Psoas muscle (tissue), 8 donors: Measurements from ENCODE around the gene SPAG9. TPM values are rescaled to one million over a fixed set of nuclear protein-coding genes. Genes with fewer than 3 reads are reported as not detected.
A peak's percentile ranks its signal among the peaks of the same experiment; 100 is the strongest.

Experiments used
- ATAC-seq, 4 donors: fragments of 200-7000 bp; cut with Tn5 transposase; one replicate each; pipeline ENCODE4 v1.9.1; 2020; ENCODE audit warnings: moderate library complexity in 3 of 4, mild to moderate bottlenecking in 2 of 4
- DNase-seq, 2 donors: peaks; one replicate each; pipeline ENCODE4 v3.0.0-alpha.2; 2020
- H3K27ac ChIP-seq: fragments of 200-600 bp; one replicate; pipeline ENCODE4 v1.8.0; 2022
- H3K27me3 ChIP-seq, 3 donors: fragments of 200-600 bp in 1 of 3; one replicate each; pipeline versions ENCODE4 v1.6.1 to v1.8.0; 2013 to 2022; ENCODE audit warnings: low read length in 2 of 3, mild to moderate bottlenecking in 2 of 3, moderate library complexity in 1 of 3; ENCODE audit not compliant: insufficient read depth in 3 of 3
- H3K36me3 ChIP-seq, 2 donors: fragments of 200-600 bp in 1 of 2; one replicate each; pipeline versions ENCODE4 v1.6.1 to v1.8.0; 2013 to 2022; ENCODE audit warnings: low read depth in 1 of 2, mild to moderate bottlenecking in 1 of 2, moderate library complexity in 1 of 2; ENCODE audit not compliant: insufficient read depth in 1 of 2
- H3K4me1 ChIP-seq: fragments of 200-600 bp; one replicate; pipeline ENCODE4 v1.8.0; 2022
- H3K4me3 ChIP-seq: fragments of 200-600 bp; one replicate; pipeline ENCODE4 v1.8.0; 2022; ENCODE audit warnings: mild to moderate bottlenecking
- H3K9me3 ChIP-seq: fragments of 200-600 bp; one replicate; pipeline ENCODE4 v1.8.0; 2022
- WGBS, 3 donors: extraction: QIAGEN DNeasy Blood & Tissue Kit; methylation state at CpG; one replicate each; pipeline versions ENCODE4 v1.1.6 to v1.1.7; 2013; 5-methylcytosine and 5-hydroxymethylcytosine counted together
- intact Hi-C, 2 donors: fragments of 100-400 bp; cut with DNase I; formaldehyde crosslinking; loops; one replicate each; pipeline versions ENCODE4 v1.11.0 to v1.14.2; 2022
- polyA plus RNA-seq, 3 donors: library from polyadenylated mRNA; stranded (reverse); fragments of 200-250 nt; gene quantifications; one replicate each; pipeline ENCODE4 v1.2.3, GENCODE V29; 2013
- total RNA-seq, 4 donors: library from RNA; stranded (reverse); fragmentation: NEBNext Ultra II Directional in 2 of 4; extraction: Animal tissue kit (Norgen Biotek cat#: 25700) in 2 of 4; gene quantifications; one replicate each; pipeline versions ENCODE4 v1.2.1 to v1.2.4, GENCODE V29; 2021 to 2023
- TF ChIP-seq, protein P1 (sequence below): fragments of 200-600 bp; IDR thresholded peaks from one replicate; pipeline ENCODE4 v1.8.0; 2022; ENCODE audit warnings: antibody characterized with exemption
- donor health status: healthy with polysubstance abuse.
- donor health status: DM: no; HTN: no; CAD: no; lungs with moderate emphysema.
- donor health status: Bipolar disorder and iron deficiency.
- donor health status: healthy.
- donor health status: DM: yes; HTN: yes; CAD: no.
- donor health status: DM: no; HTN: no; CAD: no.
- donor health status: DM: no; HTN: no; CAD: no.
- donor health status: DM: yes; HTN: yes; CAD: no.

The SPAG9 gene
- total and polyA plus RNA-seq, 7 donors, result 34.8 to 133 (median 92.1) TPM

DNA sequence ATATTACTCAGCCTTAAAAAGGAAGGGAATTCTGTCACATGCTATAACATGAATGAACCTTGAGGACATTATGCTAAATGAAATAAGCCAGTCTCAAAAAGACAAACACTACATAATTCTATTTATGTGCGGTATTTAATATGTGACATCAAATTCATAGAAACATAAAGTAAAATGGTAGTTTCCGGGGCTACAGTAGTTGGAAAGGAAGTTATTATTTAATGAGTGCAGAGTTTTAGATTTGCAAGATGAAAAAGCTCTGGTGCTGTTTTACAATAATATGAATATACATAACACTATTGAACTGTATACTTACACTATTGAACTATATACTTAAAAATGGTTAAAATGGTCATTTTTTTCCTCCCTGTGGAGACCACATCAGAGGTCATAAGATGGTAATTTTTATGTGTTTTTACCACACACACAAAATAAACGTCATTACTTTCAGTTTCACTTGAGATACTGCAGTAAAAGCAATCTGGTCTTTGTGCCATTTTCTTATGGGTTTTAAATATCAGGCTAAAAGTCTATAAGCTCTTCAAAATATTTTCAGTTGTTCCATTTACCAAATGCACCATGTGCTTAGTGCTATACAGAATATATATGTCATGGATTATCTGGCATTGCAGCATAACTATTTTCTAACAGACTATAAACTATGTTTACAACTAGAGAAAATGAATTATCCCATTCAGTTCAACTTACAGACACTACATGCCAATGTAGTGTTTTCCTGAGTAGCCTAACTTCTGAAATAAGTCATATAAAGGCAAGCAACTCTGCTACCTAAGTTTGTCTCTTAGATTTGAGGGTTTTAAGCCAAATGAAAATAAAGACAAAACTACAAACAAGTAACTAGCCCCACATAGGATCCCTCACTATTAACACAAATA lies 90.9 kb downstream of the SPAG9 start:
- DNase-seq, result no peak
- Histone ChIP-seq H3K4me1 (peaks cover 3% of the 10 kb centered on the region), H3K4me3 (peak overlapping the region; percentile 23), H3K27ac (peak overlapping the region; percentile 37), H3K27me3 (no peaks in the 10 kb centered on the region), H3K9me3 (no peaks in the 10 kb centered on the region), H3K36me3 (peaks cover 4 to 28% of the 10 kb centered on the region in 2 donors)
- WGBS, 3 donors, result 51 to 52% (median 51%) methylated on average over 3 of the region's 3 CpGs
- TF ChIP-seq, protein P1, sequence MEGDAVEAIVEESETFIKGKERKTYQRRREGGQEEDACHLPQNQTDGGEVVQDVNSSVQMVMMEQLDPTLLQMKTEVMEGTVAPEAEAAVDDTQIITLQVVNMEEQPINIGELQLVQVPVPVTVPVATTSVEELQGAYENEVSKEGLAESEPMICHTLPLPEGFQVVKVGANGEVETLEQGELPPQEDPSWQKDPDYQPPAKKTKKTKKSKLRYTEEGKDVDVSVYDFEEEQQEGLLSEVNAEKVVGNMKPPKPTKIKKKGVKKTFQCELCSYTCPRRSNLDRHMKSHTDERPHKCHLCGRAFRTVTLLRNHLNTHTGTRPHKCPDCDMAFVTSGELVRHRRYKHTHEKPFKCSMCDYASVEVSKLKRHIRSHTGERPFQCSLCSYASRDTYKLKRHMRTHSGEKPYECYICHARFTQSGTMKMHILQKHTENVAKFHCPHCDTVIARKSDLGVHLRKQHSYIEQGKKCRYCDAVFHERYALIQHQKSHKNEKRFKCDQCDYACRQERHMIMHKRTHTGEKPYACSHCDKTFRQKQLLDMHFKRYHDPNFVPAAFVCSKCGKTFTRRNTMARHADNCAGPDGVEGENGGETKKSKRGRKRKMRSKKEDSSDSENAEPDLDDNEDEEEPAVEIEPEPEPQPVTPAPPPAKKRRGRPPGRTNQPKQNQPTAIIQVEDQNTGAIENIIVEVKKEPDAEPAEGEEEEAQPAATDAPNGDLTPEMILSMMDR, result no peak
- intact Hi-C loops, result no loop called here
- no peak for ATAC-seq

GRCh38 chr17:51029142-51029541 lies 91.5 kb downstream of the SPAG9 start:
- no peaks in the 10 kb centered on the region for H3K27me3 ChIP-seq
- intact Hi-C loops, result no loop called here
- TF ChIP-seq, protein P1, result no peak
- H3K9me3 ChIP-seq, result no peaks in the 10 kb centered on the region
- peak overlapping the region; percentile 37 for H3K27ac ChIP-seq
- DNase-seq (no peak), ATAC-seq (no peak)
- 91 to 97% (median 94%) methylated on average over 1 of the region's 1 CpG for WGBS, 3 donors
- H3K4me1 ChIP-seq, result peaks cover 3% of the 10 kb centered on the region
- no peak overlapping the region for H3K4me3 ChIP-seq
- H3K36me3 ChIP-seq, result peaks cover 4 to 25% of the 10 kb centered on the region in 2 donors

- Histone ChIP-seq H3K4me3 (no peak overlapping the region), H3K36me3 (peaks cover 4 to 25% of the 10 kb centered on the region in 2 donors), H3K27ac (no peak overlapping the region), H3K4me1 (peaks cover 3% of the 10 kb centered on the region), H3K27me3 (no peaks in the 10 kb centered on the region), H3K9me3 (no peaks in the 10 kb centered on the region)
- DNase-seq (no peak), ATAC-seq (peak in 2 of 4 donors; percentile 25 to 31)
- intact Hi-C loops, result no loop called here
- TF ChIP-seq, protein P1, result no peak
- 97 to 100% (median 100%) methylated on average over 1 of the region's 1 CpG for WGBS, 3 donors
Observed at GRCh38 chr17:51028176-51028863, 92.3 kb downstream of the SPAG9 start.

GRCh38 chr17:51018541-51018940 lies 102.1 kb downstream of the SPAG9 start:
- peak in 2 of 4 donors; percentile 34 to 39 for ATAC-seq
- H3K36me3 ChIP-seq, result peaks cover 14 to 76% of the 10 kb centered on the region in 2 donors
- no peaks in the 10 kb centered on the region for H3K27me3 ChIP-seq
- no peak overlapping the region for H3K27ac ChIP-seq
- H3K4me1 ChIP-seq, result no peaks in the 10 kb centered on the region
- no peak overlapping the region for H3K4me3 ChIP-seq
- H3K9me3 ChIP-seq, result no peaks in the 10 kb centered on the region
- intact Hi-C loops, result no loop called here
- TF ChIP-seq, protein P1, result no peak
- DNase-seq, result no peak
- WGBS, 3 donors, result 79 to 95% (median 82%) methylated on average over 6 of the region's 6 CpGs
